Retinal pigment epithelial cell (primary cell): ENCODE measurements around the gene ADAM33.

Experiments used
- DNase-seq: peaks from one replicate; pipeline ENCODE4 v3.0.0-alpha.2; 2010; ENCODE audit warnings: low read depth
- H3K4me3 ChIP-seq: 2 replicates; pipeline ENCODE4 v1.5.1; 2011; ENCODE audit warnings: mild to moderate bottlenecking, low read length, control low read depth, moderate library complexity
- TF ChIP-seq, protein P1 (sequence below): conservative IDR thresholded peaks from 2 replicates; pipeline ENCODE4 v1.5.1; 2011; ENCODE audit warnings: low read depth, low read length, control low read depth, inconsistent platforms

The ADAM33 gene

DNA sequence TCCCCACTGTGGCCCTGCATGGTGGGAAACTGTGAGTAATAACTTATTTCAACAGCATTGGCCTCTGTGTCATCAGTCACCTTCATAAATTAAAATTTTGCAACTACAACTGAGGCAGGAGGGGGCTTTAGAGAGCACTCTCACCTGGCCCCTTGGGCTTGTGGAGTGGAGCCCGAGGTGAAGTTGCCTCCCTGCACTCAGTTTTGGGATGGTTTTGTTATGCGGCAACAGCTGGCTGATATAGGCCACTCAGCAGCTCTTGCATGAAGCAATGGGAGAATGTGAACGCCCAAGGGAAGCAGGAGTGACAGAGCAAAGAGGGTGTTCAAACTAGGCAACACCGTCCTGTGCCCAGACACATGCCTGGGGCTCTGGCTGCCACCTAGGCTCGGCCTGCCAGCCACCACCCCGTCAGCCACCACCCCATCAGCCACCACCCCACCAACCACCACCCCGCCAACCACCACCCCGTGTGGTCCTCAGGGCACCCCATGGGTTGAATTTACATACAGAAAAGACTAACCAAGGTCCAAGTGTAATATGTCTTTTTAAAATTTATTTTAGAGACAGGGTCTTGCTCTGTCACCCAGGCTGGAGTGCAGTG is 14.3 kb downstream of the ADAM33 start:
- no peak for DNase-seq
- TF ChIP-seq, protein P1, sequence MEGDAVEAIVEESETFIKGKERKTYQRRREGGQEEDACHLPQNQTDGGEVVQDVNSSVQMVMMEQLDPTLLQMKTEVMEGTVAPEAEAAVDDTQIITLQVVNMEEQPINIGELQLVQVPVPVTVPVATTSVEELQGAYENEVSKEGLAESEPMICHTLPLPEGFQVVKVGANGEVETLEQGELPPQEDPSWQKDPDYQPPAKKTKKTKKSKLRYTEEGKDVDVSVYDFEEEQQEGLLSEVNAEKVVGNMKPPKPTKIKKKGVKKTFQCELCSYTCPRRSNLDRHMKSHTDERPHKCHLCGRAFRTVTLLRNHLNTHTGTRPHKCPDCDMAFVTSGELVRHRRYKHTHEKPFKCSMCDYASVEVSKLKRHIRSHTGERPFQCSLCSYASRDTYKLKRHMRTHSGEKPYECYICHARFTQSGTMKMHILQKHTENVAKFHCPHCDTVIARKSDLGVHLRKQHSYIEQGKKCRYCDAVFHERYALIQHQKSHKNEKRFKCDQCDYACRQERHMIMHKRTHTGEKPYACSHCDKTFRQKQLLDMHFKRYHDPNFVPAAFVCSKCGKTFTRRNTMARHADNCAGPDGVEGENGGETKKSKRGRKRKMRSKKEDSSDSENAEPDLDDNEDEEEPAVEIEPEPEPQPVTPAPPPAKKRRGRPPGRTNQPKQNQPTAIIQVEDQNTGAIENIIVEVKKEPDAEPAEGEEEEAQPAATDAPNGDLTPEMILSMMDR: no peak
- H3K4me3 ChIP-seq: no peak overlapping the region

DNA sequence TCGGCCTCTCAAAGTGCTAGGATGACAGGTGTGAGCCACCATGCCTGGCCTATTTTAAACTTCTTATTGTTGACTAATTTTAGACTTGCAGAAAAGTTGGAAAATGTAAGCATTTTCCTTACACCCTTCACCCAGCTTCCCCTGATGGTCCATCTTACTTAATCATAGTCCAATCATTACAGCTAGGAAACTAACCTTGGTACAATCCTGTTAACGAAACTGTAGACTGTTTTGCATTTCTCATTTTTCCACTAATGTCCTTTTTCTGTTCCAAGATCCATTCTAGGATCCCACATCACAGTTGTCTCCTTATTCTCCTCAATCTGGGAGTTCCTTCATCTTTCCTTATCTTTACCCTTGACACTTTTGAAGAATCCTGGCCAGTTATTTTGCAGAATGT is 18.0 kb downstream of the ADAM33 start:
- TF ChIP-seq, protein P1: no peak
- no peak overlapping the region for H3K4me3 ChIP-seq
- no peak for DNase-seq

DNA sequence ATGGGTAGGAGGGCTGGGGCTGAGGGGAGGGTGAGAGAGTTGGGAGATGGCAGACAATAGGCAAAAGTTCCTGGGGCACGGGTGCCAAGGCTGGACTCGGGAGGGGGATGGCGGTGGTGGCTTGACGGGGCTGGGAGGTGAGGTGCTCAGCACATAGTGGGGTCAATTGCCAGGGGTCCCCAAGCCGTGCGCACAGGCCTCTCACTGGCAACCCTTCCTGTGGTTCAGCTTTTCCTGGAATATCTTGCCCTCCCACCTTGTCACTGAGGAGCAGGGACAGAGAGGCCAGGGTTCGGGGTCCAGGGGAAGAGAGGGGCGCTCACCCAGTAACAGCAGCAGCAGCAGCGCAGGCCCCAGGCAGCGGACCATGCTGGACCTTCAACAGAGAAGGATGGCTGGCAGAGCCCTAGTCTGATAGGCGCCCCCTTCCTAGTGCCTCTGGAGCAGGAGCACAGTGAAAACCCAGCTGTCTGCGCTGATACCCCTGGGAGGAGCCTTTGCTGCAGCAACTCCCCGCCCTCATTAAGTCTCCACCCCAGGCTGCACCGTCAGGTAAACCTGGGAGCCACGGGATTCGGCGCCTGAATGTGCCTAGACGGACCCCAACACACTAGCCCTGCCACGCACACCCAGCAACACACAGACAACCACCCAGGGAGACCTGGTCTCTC is 18.6 kb downstream of the ADAM33 start, which contains the start of gene GFRA4:
Gene GFRA4 (minus strand): TSS at position 369 of the 671 bp plus-strand sequence. CDS start 0 bp downstream, at position 369.
- no peak for DNase-seq
- TF ChIP-seq, protein P1: no peak
- H3K4me3 ChIP-seq: no peak within 1 kb of the TSS

DNA sequence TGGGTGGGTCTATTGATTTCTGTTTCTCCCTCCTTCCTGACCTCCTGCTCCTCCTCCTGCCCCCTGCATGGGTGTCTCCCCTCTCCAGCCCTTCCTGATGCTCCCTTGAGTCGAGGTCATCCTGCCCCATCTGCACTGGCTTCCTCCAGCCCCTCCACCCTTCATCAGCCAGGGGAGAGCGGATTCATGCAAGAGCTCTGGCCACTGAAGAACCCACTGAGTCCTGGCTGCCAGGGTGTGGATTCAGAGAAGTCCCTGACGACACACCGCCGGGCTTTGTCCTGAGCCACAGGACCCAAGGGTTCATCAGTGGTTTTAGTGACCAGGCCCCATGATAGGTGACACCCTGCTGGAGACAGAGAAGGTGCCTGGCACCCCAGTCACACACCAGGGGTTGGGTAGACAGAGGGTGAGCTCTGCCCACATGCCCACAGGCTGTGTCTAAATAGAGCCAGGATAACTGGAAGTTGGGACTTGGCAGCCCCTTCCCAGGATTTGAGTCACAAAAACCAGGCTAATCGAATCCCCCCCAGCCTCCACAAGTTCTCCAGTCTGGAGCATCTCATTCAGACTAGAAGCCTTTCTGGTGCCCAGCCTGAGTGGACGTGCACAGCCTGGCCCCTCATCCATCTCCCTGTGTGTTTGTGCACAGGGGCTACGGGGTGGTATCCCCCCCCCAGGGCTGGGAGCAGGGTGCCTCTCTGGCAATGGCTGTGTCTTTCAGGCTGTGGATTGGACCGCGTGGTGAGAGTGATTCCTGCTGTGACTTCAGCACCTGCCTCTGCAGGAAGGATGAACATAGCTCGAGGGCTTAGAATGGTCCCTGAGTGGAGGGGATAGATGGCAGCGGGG is 19.8 kb downstream of the ADAM33 start:
- TF ChIP-seq, protein P1: no peak
- DNase-seq: no peak
- no peak overlapping the region for H3K4me3 ChIP-seq

DNA sequence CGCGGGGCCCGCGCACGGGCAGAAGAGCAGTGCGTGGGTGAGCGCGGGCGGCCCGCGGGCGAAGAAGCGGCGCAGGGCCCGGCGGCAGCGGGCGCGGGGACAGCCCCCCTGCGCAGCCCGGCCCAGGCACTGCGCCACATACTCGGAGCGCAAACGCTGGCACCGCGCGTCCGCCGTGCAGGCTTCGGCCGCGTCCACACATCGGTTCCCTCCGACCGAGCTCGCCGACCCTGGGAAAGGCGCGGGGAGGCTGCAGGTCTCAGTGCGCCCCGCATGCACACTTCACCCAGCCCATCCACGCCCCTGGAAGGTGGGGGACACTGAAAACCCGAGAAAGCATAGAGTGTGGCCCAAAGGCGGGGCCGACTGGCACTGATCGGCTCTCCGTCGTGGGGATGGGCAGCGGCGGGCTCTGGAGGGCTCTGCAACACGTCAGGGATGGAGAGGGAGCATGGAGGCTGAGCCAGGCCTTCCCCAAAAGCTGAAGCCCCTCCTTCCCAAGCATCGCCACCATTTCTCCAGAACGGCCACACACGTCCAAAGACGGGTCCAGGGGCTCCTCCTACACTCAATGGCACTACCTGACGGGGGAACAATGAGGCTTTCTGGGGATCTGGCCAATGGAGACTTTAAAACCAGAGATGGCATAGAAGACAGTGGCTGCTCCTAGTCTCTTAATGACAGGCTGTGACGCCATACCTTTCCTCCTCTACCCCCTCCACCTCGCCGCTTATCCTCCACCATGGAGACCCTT is 20.6 kb downstream of the ADAM33 start:
- TF ChIP-seq, protein P1: no peak
- DNase-seq: no peak
- H3K4me3 ChIP-seq: no peak overlapping the region

DNA sequence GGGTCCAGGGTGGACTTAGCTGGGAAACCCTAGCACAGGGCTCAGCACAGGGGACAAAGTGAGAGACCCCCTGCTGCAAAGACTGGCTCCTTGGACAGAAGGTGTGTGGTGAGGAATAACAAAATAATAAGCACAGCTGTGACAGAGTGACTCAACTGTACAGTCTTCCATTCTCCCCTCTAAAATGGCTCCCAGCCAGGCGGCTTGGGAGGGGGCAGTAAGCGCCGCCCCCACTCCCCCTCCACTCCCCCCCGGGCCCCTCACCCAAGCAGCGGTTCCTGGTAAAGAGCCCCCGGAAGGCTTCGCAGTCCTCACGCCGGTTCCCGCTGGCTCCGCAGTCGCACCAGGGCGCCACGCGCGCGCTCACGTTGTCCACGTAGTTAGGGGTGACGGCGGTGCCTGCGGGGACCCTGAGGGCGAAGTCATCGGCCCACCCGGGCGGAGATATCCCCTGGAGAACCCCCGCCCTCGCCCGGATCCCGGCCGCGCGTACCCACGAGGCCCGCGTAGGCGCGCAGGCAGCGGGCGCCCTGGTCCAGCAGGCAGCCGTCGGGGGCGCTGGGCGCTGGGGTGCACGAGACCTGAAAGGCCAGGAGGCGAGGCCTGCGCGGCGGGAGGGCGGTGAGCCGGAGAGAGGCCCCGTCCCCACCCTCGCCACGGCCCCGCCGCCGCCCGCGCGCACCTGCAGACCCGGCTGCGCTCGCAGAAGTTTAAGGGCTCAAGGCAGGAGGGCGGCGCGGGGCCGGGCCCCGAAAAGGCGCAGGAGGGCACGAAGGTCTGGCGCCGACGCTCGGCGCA is 21.3 kb downstream of the ADAM33 start:
- TF ChIP-seq, protein P1: no peak
- no peak for DNase-seq
- H3K4me3 ChIP-seq: no peak overlapping the region
